Measurements from ENCODE around the gene B3GLCT. TPM values are rescaled to one million over a fixed set of nuclear protein-coding genes. Genes with fewer than 3 reads are reported as not detected.

Gene B3GLCT
- total and polyA plus RNA-seq, 4 donors = 0.88 to 8.3 (median 4.9) TPM

DNA sequence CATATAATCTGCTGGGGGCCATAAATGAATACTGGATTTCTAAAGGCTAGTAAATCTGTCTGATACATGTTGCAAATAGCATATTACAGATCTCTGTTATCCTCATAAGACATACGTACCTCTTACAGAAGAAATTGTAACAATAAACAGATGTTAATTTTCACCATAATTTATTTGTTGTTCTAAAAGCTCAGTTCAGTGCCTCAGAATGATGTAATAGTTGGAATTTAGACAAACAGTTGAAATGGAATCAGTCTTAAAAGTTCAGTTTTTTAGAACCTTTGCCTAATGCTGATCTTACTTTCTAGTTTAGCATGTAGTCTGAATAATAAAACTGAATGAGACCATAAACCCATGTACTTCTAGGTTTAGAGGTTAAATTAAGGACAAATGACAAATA lies 43.1 kb downstream of the B3GLCT start:
- no peak for DNase-seq
- no peak overlapping the region for H3K27ac ChIP-seq (ENCODE audit: low read depth in 1 of 2, low read length in 2 of 2)
- no peak for ATAC-seq (ENCODE audit: low FRiP score)
- no peaks in the 10 kb centered on the region for H3K9me3 ChIP-seq (ENCODE audit: control insufficient read depth, low read length)
- 42 to 43% methylated on average over 1 of the region's 1 CpG for WGBS, 2 donors
- H3K4me3 ChIP-seq (ENCODE audit: low read length in 2 of 2) = no peak overlapping the region
- intact Hi-C loops (cut with DNase I) = no loop called here
- H3K4me1 ChIP-seq (ENCODE audit: control insufficient read depth in 1 of 2, insufficient read depth in 2 of 2, low read length in 2 of 2) = no peaks in the 10 kb centered on the region
- H3K36me3 ChIP-seq (ENCODE audit: control insufficient read depth in 1 of 2, insufficient read depth in 2 of 2, low read length in 1 of 2) = no peaks in the 10 kb centered on the region
- H3K27me3 ChIP-seq (ENCODE audit: control insufficient read depth in 1 of 2, insufficient read depth in 2 of 2, low read length in 1 of 2) = no peaks in the 10 kb centered on the region

- Histone ChIP-seq H3K36me3 (ENCODE audit: control insufficient read depth in 1 of 2, insufficient read depth in 2 of 2, low read length in 1 of 2) (peaks cover 0 to 4% of the 10 kb centered on the region in 2 donors), H3K4me3 (ENCODE audit: low read length in 2 of 2) (no peak overlapping the region), H3K27me3 (ENCODE audit: control insufficient read depth in 1 of 2, insufficient read depth in 2 of 2, low read length in 1 of 2) (no peaks in the 10 kb centered on the region), H3K4me1 (ENCODE audit: control insufficient read depth in 1 of 2, insufficient read depth in 2 of 2, low read length in 2 of 2) (no peaks in the 10 kb centered on the region), H3K9me3 (ENCODE audit: control insufficient read depth, low read length) (no peaks in the 10 kb centered on the region), H3K27ac (ENCODE audit: low read depth in 1 of 2, low read length in 2 of 2) (no peak overlapping the region)
- 86 to 95% methylated on average over 1 of the region's 1 CpG for WGBS, 2 donors
- intact Hi-C loops (cut with DNase I) = no loop called here
- ATAC-seq (ENCODE audit: low FRiP score) (no peak), DNase-seq (no peak)
Observed at GRCh38 chr13:31245598-31246373, 46.0 kb downstream of the B3GLCT start.

- H3K36me3 ChIP-seq (ENCODE audit: control insufficient read depth in 1 of 2, insufficient read depth in 2 of 2, low read length in 1 of 2) = peaks cover 0 to 4% of the 10 kb centered on the region in 2 donors
- intact Hi-C loops (cut with DNase I) = no loop called here
- H3K4me3 ChIP-seq (ENCODE audit: low read length in 2 of 2) = no peak overlapping the region
- H3K9me3 ChIP-seq (ENCODE audit: control insufficient read depth, low read length) = no peaks in the 10 kb centered on the region
- H3K4me1 ChIP-seq (ENCODE audit: control insufficient read depth in 1 of 2, insufficient read depth in 2 of 2, low read length in 2 of 2) = no peaks in the 10 kb centered on the region
- DNase-seq (no peak), ATAC-seq (ENCODE audit: low FRiP score) (no peak)
- WGBS, 2 donors = 92 to 94% methylated on average over 6 of the region's 6 CpGs
- H3K27ac ChIP-seq (ENCODE audit: low read depth in 1 of 2, low read length in 2 of 2) = no peak overlapping the region
- no peaks in the 10 kb centered on the region for H3K27me3 ChIP-seq (ENCODE audit: control insufficient read depth in 1 of 2, insufficient read depth in 2 of 2, low read length in 1 of 2)
Observed at GRCh38 chr13:31246918-31247317, 47.1 kb downstream of the B3GLCT start.

DNA sequence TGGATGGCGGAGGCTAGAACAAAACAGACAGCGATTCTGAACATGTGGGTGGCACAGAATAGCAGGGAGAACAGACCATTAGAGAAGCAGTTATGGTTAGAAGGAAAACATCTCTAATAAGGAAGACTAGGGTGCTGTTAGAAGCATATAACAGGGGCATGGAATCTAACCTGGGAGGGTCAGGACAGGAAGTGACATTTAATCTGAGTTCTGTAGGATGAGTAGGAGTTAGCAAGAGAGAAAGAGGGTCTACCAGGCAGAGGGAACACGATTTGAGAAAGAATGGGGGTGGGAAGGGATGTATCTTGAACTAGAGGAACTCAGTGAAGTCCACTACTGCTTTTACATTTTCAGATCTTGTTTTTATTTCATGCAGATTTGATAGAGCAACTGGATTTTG lies 48.6 kb downstream of the B3GLCT start:
- DNase-seq = no peak
- Histone ChIP-seq H3K4me1 (ENCODE audit: control insufficient read depth in 1 of 2, insufficient read depth in 2 of 2, low read length in 2 of 2) (no peaks in the 10 kb centered on the region), H3K36me3 (ENCODE audit: control insufficient read depth in 1 of 2, insufficient read depth in 2 of 2, low read length in 1 of 2) (peaks cover 0 to 4% of the 10 kb centered on the region in 2 donors), H3K4me3 (ENCODE audit: low read length in 2 of 2) (no peak overlapping the region), H3K9me3 (ENCODE audit: control insufficient read depth, low read length) (no peaks in the 10 kb centered on the region), H3K27ac (ENCODE audit: low read depth in 1 of 2, low read length in 2 of 2) (no peak overlapping the region), H3K27me3 (ENCODE audit: control insufficient read depth in 1 of 2, insufficient read depth in 2 of 2, low read length in 1 of 2) (no peaks in the 10 kb centered on the region)
- 85 to 87% methylated on average over 3 of the region's 3 CpGs for WGBS, 2 donors
- no peak for ATAC-seq (ENCODE audit: low FRiP score)
- intact Hi-C loops (cut with DNase I) = no loop called here

DNA sequence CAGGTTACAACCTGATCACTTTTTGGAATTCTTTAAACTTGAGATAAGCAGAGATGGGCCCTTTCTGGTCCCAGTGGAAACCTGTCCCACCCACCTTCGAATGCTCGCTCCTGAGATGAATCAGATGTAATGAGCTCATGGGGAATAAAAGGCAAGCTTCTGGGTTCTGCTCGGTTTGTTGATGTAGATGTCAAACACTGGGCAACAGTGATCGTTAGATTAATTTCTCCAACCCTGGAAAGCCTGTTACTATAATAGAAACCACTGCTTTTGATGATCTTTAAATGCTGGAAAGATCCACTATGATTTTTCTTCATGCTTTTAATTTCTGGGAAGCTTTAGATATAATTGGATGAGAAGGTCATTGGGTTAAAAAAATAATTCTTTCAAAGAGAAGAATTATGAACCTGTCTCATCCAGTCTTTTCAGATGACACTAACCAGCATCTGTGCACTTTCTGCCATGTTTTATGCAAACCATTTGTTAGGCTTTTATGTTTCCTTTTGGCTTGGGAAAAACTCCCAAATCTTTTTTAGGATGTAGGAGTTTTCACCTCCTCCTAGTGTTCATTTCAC lies 49.3 kb downstream of the B3GLCT start:
- no peak overlapping the region for H3K27ac ChIP-seq (ENCODE audit: low read depth in 1 of 2, low read length in 2 of 2)
- peaks cover 0 to 4% of the 10 kb centered on the region in 2 donors for H3K36me3 ChIP-seq (ENCODE audit: control insufficient read depth in 1 of 2, insufficient read depth in 2 of 2, low read length in 1 of 2)
- 81 to 85% methylated on average over 4 of the region's 4 CpGs for WGBS, 2 donors
- intact Hi-C loops (cut with DNase I) = no loop called here
- DNase-seq = no peak
- no peak overlapping the region for H3K4me3 ChIP-seq (ENCODE audit: low read length in 2 of 2)
- ATAC-seq (ENCODE audit: low FRiP score) = no peak
- H3K27me3 ChIP-seq (ENCODE audit: control insufficient read depth in 1 of 2, insufficient read depth in 2 of 2, low read length in 1 of 2) = no peaks in the 10 kb centered on the region
- no peaks in the 10 kb centered on the region for H3K9me3 ChIP-seq (ENCODE audit: control insufficient read depth, low read length)
- H3K4me1 ChIP-seq (ENCODE audit: control insufficient read depth in 1 of 2, insufficient read depth in 2 of 2, low read length in 2 of 2) = no peaks in the 10 kb centered on the region

GRCh38 chr13:31250435-31250834 lies 50.7 kb downstream of the B3GLCT start:
- Histone ChIP-seq H3K27ac (ENCODE audit: low read depth in 1 of 2, low read length in 2 of 2) (no peak overlapping the region), H3K27me3 (ENCODE audit: control insufficient read depth in 1 of 2, insufficient read depth in 2 of 2, low read length in 1 of 2) (no peaks in the 10 kb centered on the region), H3K4me3 (ENCODE audit: low read length in 2 of 2) (no peak overlapping the region), H3K36me3 (ENCODE audit: control insufficient read depth in 1 of 2, insufficient read depth in 2 of 2, low read length in 1 of 2) (peaks cover 0 to 4% of the 10 kb centered on the region in 2 donors), H3K9me3 (ENCODE audit: control insufficient read depth, low read length) (no peaks in the 10 kb centered on the region), H3K4me1 (ENCODE audit: control insufficient read depth in 1 of 2, insufficient read depth in 2 of 2, low read length in 2 of 2) (no peaks in the 10 kb centered on the region)
- 80 to 90% methylated on average over 7 of the region's 7 CpGs for WGBS, 2 donors
- intact Hi-C loops (cut with DNase I) = no loop called here
- ATAC-seq (ENCODE audit: low FRiP score) = no peak
- DNase-seq = no peak

DNA sequence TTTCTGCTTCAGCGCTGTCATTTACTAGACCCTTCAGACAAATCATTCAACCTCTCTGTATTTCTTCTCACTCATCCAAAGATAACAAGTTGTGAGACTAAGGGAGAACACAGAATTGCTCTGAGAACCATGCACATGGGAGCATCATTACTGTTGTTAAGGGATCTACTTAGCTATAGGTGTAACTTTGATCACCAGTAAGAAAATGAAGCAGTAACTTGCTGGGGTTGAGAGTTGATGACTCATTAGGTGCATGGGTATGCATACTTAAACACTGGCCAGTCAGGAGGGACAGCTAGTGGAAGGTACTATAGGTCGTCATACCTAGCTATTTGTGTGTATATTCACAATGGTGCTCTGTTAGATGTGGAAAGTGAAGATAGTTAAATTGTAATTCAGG lies 61.5 kb downstream of the B3GLCT start:
- H3K27me3 ChIP-seq (ENCODE audit: control insufficient read depth in 1 of 2, insufficient read depth in 2 of 2, low read length in 1 of 2) = no peaks in the 10 kb centered on the region
- H3K27ac ChIP-seq (ENCODE audit: low read depth in 1 of 2, low read length in 2 of 2) = no peak overlapping the region
- H3K9me3 ChIP-seq (ENCODE audit: control insufficient read depth, low read length) = no peaks in the 10 kb centered on the region
- no peak for ATAC-seq (ENCODE audit: low FRiP score)
- 92 to 94% methylated on average over 2 of the region's 2 CpGs for WGBS, 2 donors
- H3K36me3 ChIP-seq (ENCODE audit: control insufficient read depth in 1 of 2, insufficient read depth in 2 of 2, low read length in 1 of 2) = peaks cover 0 to 4% of the 10 kb centered on the region in 2 donors
- intact Hi-C loops (cut with DNase I) = no loop called here
- H3K4me1 ChIP-seq (ENCODE audit: control insufficient read depth in 1 of 2, insufficient read depth in 2 of 2, low read length in 2 of 2) = no peaks in the 10 kb centered on the region
- DNase-seq = no peak
- no peak overlapping the region for H3K4me3 ChIP-seq (ENCODE audit: low read length in 2 of 2)

DNA sequence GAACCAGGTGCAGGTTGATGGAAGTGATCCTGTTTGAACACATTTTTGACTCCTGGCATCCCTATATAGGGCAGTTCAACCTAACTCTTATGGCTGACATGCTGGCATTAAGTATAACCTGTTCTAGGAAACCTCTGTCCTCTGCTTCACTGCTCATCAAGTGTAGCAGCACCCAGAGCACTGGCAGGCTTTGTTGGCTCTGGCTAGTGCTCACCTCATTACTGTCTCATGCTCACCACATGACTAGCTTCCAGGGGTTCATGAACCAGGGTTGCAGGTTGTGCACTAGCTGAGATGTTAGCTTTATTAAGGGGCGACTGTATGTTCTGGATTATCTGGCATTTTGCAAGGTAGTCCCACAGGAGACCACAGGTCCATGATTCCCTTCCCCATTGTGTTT lies 63.6 kb downstream of the B3GLCT start:
- Histone ChIP-seq H3K27ac (ENCODE audit: low read depth in 1 of 2, low read length in 2 of 2) (no peak overlapping the region), H3K4me1 (ENCODE audit: control insufficient read depth in 1 of 2, insufficient read depth in 2 of 2, low read length in 2 of 2) (no peaks in the 10 kb centered on the region), H3K9me3 (ENCODE audit: control insufficient read depth, low read length) (no peaks in the 10 kb centered on the region), H3K27me3 (ENCODE audit: control insufficient read depth in 1 of 2, insufficient read depth in 2 of 2, low read length in 1 of 2) (no peaks in the 10 kb centered on the region), H3K36me3 (ENCODE audit: control insufficient read depth in 1 of 2, insufficient read depth in 2 of 2, low read length in 1 of 2) (peaks cover 0 to 4% of the 10 kb centered on the region in 2 donors), H3K4me3 (ENCODE audit: low read length in 2 of 2) (no peak overlapping the region)
- intact Hi-C loops (cut with DNase I) = no loop called here
- 94 to 96% methylated on average over 1 of the region's 1 CpG for WGBS, 2 donors
- DNase-seq (no peak), ATAC-seq (ENCODE audit: low FRiP score) (no peak)

DNA sequence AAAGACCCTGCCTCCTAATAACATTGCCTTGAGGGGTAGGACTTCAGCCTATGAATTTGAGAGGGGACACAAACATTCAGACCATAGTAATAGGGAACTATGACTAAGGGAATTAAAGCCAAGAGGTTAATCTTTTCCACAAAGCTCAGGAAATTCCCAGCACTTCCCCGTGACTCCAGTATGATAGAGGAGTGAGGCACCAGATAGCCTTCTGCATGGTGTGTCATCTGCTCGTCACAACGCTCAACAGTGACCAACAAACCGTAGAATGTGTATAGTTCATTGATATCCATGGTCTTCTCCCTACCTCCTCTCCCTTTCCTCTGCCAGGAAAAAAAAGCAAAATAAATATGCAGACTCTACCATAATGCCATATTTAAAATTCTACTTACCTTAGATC lies 64.4 kb downstream of the B3GLCT start:
- intact Hi-C loops (cut with DNase I) = no loop called here
- Histone ChIP-seq H3K4me3 (ENCODE audit: low read length in 2 of 2) (no peak overlapping the region), H3K27me3 (ENCODE audit: control insufficient read depth in 1 of 2, insufficient read depth in 2 of 2, low read length in 1 of 2) (no peaks in the 10 kb centered on the region), H3K4me1 (ENCODE audit: control insufficient read depth in 1 of 2, insufficient read depth in 2 of 2, low read length in 2 of 2) (no peaks in the 10 kb centered on the region), H3K36me3 (ENCODE audit: control insufficient read depth in 1 of 2, insufficient read depth in 2 of 2, low read length in 1 of 2) (peaks cover 0 to 4% of the 10 kb centered on the region in 2 donors), H3K9me3 (ENCODE audit: control insufficient read depth, low read length) (no peaks in the 10 kb centered on the region), H3K27ac (ENCODE audit: low read depth in 1 of 2, low read length in 2 of 2) (no peak overlapping the region)
- no peak for DNase-seq
- ATAC-seq (ENCODE audit: low FRiP score) = no peak
- 97 to 98% methylated on average over 4 of the region's 4 CpGs for WGBS, 2 donors

Data from aorta (tissue), 5 donors.